HG02642 (cell line): Measurements from ENCODE around the gene CRIM1.

Experiments used
- ATAC-seq: cut with Tn5 transposase; IDR thresholded peaks from one replicate; pipeline ENCODE4 v1.9.1; 2021; ENCODE audit warnings: mild to moderate bottlenecking; ENCODE audit not compliant: unreplicated experiment, poor library complexity

The CRIM1 gene

GRCh38 chr2:36392571-36393255, 37.1 kb downstream of the CRIM1 start:
- ATAC-seq = no peak

GRCh38 chr2:36393738-36394256, 38.2 kb downstream of the CRIM1 start:
- ATAC-seq = no peak

GRCh38 chr2:36394804-36395203, 39.2 kb downstream of the CRIM1 start:
- ATAC-seq = no peak

GRCh38 chr2:36395866-36396265, 40.3 kb downstream of the CRIM1 start:
- no peak for ATAC-seq

GRCh38 chr2:36396878-36397539, 41.4 kb downstream of the CRIM1 start:
- ATAC-seq = no peak

- no peak for ATAC-seq
These were observed 42.3 kb downstream of the CRIM1 start for GRCh38 chr2:36397728-36398413.

- no peak for ATAC-seq
These were observed 43.5 kb downstream of the CRIM1 start for GRCh38 chr2:36399050-36399449.

GRCh38 chr2:36403675-36404230, 48.2 kb downstream of the CRIM1 start:
- ATAC-seq = no peak

- ATAC-seq = no peak
These were observed 48.7 kb downstream of the CRIM1 start for GRCh38 chr2:36404318-36404717.

GRCh38 chr2:36404754-36405153, 49.2 kb downstream of the CRIM1 start:
- ATAC-seq = no peak

GRCh38 chr2:36405183-36405582, 49.6 kb downstream of the CRIM1 start:
- ATAC-seq = no peak

- no peak for ATAC-seq
These were observed 50.7 kb downstream of the CRIM1 start for GRCh38 chr2:36406296-36406695.

GRCh38 chr2:36407413-36407812, 51.8 kb downstream of the CRIM1 start:
- no peak for ATAC-seq

- no peak for ATAC-seq
These were observed 52.7 kb downstream of the CRIM1 start for GRCh38 chr2:36408198-36408703.

- ATAC-seq = no peak
These were observed 53.8 kb downstream of the CRIM1 start for GRCh38 chr2:36409335-36409734.

GRCh38 chr2:36409935-36410334, 54.4 kb downstream of the CRIM1 start:
- no peak for ATAC-seq

- no peak for ATAC-seq
These were observed 55.1 kb downstream of the CRIM1 start for GRCh38 chr2:36410681-36411080.

GRCh38 chr2:36411962-36412444, 56.4 kb downstream of the CRIM1 start:
- ATAC-seq = no peak

- ATAC-seq = no peak
These were observed 57.6 kb downstream of the CRIM1 start for GRCh38 chr2:36413218-36413617.

GRCh38 chr2:36414307-36414706, 58.7 kb downstream of the CRIM1 start:
- no peak for ATAC-seq
